Activated T-cell treated with anti-CD3 and anti-CD28 coated beads, Interleukin-2, amount 50 U/mL, for 48 hours (primary cell): Measurements from ENCODE around the gene CEACAM1.
"Not testable (repeated sequence)": the region's sequence is repeated elsewhere in the genome, so short reads cannot be mapped to it uniquely, and the experiment has no call there.

Experiments
- DNase-seq, 2 experiments: peaks; one replicate each; pipeline ENCODE4 v3.0.0-alpha.2; 2020

The CEACAM1 gene

DNA sequence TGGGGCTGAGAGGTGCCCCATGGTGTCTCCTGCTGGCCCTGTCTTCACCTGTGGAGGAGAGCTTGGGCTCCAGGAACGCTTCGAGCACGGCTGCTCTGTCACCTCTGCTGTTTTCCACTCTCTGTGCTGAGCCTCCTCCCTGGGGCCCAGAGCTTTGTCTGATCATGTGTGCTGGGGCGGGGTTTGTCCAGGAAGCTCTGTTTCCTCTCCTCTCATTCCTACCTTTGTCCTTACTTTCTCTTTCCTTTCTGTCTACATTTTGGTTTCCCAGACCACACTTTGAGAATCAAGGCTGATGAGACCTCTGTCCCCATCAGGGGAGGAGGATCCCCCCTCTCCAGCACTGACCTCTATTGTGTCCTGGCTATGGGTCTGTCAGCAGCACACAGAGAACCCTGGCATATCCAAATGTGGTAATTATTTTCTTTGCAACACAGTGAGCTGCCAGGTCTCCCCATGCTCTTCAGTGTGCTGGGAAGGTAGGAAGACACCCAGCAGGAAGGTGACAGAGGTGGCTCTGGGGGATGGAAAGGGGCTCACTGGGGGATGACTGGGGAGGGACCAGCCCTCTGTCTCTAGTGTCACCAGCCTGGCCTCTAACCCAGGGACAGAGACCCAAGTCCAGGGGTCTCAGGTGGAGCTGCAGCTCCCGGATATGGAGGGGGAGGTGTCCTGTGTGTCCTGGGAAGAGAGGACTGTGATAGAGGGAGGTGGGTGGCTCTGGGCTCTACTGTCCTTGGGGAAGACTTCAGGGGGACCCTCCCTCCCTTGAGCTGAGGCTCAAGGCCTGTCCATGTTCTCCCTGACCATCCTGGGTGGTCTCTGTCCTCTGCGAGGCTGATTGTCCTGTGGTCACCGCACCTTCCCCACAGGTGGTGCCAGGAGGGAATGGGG is at the start of gene CEACAM1:
Gene CEACAM1, minus strand, starts transcription at position 128 of the 894 bp plus-strand sequence. Its CDS starts 107 bp downstream, at position 21.
- peak; percentile 57 to 63 for DNase-seq

DNA sequence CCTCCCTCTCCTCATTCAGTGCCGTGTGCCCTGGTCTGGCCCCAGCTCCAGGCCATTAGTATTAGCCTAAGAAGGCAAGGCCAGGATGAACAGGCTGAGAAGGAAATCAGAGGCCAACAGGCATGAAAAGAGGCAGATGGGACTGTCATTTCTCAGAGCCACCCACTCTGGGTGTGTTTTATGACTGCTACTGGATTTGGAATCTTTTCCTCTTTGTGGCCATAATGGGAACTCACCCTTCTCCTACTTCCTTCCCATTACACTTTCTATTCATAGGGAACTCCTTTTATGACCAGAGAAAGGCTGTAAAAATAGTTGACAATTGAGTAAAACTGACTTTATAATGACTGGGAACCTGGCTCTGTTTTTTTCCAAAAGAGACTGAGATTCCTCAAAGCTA is 48.7 kb upstream of the CEACAM1 start:
- no peak for DNase-seq

DNA sequence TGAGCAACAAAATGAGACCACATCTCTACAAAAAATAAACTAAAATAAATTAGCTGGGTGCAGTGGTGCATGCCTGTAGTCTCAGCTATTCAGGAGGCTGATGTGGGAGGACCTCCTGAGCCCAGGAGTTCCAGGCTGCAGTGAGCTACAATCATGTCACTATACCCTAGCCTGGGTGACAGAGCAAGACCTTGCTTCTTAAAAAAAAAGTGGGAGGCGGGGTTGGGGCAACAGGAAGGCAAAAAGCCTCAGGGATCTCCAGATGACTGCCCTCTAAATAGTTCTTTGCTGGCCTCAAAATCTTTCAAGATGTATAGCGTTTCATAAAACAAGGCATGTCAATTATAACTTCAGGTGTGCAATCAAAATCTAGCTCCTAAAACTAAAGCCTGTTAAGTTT is 48.0 kb upstream of the CEACAM1 start:
- no peak for DNase-seq

DNA sequence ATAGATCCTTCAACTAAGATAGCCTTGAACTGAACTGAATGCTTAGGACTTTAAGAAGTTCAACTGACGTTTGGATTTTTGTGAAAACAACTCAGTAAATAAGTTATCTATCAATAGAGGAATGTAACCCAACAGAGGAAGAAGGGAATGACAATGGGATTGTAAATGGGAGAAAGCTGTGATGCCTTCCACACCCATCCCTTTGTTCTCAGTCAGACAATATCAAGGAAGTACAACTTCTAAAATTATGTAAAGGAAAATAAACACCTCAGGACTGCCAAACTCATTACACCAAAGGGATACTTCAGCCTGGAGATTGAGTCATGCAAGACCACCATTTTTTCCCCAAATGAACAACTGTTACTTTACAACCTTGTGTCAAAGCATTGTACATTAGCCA is 45.4 kb upstream of the CEACAM1 start:
- DNase-seq: no peak

DNA sequence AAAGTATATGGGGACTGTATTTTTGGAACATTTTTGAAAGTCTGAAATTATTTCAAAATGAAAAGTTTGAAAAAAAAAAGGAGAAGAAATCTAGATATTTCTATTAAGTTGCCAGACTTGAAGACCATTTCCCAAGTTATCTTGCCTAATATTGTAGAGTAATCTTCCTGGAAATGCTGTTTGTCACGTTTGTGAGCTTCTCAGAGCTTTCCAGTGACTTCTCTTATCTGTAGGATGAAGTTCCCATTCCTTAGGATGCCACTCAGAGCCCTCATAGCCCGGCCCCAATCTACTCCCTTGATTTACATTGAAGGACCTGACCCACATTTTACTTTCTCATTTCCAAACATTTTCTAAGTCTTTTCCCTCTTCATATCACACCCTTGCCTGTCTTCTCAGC is 42.8 kb upstream of the CEACAM1 start:
- DNase-seq: no peak

DNA sequence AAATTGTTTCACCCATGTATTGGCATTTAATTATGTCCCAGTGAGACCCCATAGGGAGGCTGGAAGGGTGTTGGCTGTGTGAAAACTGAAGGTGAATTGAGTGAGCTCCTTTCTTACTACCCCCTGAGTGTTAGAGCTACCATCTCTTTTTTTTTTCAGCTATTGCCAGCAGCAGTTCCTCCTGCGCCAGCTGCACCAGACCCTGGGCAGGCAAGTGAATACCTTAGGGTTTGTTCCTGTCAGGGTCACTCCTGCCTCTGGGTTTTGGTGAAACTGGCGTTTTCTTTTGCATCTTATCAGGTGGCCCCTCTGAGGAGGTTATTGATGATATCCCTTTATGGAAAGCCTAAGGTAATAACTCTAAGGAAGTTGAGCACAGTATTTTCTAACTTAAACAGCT is 40.9 kb upstream of the CEACAM1 start:
- no peak for DNase-seq

DNA sequence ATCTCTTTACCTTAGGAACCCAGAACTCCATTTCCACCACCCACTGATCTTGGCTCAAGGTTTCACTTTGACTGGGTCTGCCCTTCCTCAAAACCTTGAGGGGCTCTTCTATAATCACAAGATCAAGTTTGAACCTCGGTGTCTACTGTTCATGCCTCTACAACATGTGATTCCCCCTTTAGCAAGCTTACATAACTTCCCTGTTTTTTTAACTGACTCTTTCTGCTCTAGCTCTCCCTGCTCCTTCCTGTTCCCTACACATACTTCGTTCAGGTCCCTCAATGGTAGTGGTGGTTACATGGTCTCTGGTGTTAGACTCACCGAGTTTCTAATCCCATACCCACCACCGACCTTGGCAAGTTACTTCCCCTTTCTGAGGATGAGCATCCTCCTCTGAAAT is 39.7 kb upstream of the CEACAM1 start:
- DNase-seq: no peak

DNA sequence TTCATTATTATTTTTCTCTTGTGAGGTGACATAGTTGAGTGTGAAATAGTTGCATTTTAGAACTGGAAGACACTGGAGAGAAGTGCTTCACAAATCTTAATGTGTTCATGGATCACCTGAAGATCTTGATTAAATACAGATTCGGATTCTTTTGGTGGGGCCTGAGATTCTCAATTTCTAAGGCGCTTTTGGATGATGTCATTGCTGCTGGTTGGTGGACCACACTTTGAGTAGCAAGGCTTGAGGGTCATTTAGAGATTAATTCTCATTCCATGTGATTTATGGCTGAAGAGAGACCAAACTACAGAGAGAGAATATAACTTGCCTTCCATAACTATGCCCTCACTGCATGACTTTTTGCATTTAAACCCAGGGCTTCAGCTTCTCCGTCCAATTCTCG is 39.3 kb upstream of the CEACAM1 start:
- no peak for DNase-seq

DNA sequence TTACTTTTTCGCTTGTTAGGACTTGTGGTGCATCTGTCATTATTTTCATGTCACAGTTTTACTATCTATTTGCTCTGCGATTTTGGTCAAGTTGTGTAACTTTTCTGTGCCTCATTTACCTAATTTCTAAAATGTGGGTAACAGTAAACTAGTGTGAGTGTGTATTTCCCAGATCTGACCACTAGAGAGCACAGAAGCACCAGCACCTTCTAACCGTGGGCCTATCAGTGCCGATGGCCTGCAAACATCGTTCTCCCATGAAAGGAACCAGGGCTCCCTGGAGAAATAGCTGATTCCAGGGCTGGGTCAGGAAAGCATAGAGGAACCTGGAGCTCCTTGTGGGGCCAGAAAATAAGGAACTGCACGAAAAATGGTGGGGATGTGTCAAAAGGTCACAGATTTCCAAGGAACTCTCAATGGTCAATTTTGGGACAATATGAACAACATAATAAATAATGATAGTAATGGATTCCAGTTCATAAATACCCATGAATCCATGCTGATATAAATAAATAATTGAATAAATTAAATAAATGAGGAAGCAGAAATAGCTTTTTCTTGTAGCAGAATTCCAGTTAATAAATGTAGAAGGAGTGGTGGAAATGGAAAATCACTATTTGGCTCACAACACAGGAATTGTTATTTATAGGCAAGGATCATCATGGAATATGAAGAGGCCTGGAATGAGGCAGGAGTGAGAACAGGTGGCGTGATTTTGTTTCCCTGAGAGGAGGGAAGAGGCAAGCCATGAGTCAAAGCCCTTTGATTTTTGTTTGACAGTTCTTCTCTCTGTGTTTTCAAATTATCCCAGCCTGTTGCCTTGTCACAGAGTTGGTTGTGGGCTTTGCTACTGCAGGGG is 35.3 kb upstream of the CEACAM1 start:
- DNase-seq: peak; percentile 27

DNA sequence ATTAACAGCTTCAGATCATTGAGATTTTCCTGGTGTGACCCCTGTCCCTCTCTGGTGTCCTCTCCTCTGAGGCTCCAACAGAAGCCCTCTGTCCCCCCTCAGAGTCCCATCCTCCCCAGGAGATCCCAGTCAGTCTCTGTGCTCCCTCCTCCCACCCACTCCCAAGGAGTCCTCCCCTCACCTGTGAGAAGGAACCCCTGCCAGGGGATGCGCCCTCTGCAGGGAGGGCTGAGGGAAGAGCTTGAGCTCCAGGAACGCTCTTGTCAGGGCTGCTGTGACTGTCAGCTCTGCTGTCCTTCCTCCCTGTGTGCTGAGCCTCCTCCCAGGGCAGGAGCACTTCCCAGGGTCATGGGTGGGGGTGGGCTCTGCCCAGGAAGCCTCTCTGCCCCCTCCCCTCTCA is 33.2 kb upstream of the CEACAM1 start:
- no peak for DNase-seq

DNA sequence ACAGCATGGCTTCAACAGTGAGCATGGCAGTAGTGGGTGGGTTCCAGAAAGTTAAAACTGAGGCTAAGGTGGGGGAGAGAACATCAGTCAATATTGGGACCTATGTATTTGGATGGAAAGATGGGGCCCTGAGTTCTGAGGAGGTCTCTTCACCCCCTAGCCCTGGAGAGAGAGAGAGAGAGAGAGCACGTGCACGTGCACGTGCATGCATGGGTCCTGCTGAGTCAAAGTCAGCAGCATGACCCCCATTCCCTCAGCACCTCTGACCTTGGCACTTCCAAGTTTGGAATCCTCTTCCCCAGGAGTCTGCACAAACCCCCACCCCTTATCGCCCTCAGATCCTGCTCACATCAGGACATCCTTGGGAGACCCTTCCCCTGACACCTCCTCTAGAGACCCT is 32.5 kb upstream of the CEACAM1 start:
- no peak for DNase-seq

DNA sequence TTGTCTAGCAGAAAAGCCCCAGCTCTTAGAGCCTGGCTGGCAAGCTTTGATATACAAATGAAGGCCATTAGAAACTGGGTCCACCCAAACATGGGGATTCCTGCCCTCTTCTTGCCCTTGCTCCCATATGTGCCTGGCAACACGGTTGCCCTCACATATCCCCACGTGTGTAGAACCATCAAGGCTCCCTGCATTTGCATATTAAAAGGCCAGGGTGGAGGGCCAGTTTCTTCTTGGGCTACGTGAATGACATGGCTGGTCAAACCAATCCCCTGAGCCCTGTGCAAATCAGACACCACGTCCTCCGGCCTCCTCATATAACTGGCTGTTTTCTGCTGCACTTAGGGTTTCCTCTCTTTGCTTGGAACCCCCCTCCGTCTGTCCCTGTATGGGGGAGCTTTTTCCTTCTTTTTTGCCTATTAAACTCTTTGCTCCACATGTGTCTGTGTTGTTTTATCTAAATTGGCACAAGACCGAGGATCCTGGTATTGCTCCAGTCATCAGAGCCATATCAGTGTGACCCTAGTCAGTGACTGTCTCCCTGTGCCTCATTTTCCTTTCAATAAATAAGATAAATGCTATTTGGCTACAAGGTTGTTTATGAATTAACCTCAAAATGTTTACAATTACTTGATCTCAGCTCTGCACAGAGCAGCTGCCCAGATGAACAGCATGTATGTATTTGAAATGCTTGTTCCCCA is 30.3 kb upstream of the CEACAM1 start:
- no peak for DNase-seq

DNA sequence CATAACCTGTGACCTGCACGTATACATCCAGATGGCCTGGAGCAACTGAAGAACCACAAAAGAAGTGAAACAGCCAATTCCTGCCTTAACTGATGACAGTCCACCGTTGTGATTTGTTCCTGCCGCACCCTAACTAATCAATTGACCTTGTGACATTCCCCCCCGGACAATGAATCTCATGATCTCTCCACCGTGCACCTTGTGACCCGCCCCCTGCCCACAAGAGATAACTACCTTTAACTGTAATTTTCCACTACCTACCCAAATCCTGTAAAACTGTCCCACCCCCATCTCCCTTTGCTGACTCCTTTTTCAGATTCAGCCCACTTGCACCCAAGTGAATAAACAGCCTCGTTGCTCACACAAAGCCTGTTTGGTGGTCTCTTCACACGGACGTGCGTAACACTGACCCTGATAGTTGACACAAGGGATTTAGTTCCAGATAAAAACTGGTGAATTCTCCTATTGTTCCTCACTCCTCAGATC is 29.1 kb upstream of the CEACAM1 start:
- not testable (repeated sequence) for DNase-seq

DNA sequence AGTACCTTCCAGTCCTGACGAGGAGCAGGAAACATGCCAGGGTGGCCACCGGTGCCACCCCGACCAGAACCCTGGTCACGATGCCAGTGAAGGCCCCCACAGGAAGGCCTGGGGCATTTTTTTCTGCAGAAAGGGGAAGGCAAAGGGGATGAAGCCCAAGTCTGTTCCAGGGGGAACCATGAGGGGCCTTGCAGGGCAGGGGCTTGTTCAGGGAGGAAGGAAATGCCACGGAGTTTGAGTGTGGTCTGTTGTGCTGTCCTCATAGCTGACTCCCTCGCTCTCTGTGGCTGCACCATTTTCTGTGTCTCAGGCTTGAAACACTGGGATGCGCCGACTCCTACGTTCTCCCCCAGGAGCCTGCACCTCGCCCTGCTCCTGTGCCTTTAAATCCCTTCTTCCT is 27.5 kb upstream of the CEACAM1 start:
- no peak for DNase-seq

DNA sequence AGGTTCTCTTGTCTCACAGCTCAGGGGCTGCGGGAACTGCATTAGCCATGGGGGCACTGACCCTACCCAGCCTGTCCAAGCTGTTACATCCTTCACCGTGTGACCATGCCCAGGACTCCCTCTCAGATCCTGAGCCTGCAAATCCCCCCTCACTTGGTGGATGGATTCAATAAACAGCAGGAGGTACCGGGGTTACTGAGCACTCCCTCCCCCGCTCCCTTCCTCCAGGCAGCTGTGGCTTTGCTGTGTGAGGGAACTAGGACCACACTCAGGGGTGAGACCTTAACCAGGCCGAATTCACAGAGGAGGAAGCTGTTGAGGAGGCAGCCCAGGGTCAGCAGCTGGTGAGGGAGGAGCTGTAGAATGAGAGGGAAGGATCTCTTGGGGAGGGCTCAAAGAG is 27.0 kb upstream of the CEACAM1 start:
- no peak for DNase-seq

DNA sequence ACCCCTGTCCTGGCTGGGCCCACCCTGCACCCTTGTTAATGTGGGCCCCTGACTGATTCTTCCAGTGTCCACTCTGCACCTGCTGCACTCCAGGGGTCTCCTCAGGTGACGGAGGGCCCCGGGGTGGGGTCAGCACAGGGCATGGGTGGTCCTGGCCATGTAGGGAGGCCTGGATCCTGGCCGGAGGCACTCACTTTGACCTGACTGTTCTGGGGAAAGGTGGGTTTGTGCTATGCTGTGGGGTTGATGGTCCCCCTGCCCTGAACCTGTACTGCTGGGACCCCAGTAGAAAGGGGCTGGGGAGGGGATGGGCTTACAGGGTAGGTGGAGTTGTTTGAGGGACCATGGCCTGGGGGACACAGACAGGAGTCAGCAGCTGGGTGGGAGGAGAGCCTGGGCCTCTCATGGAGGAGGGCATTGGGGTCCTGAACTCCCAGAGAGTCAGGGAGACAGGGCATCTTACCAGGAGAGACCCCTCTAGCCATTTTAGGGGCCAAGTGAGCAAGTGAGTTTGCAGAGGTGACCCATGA is 25.8 kb upstream of the CEACAM1 start:
- no peak for DNase-seq

DNA sequence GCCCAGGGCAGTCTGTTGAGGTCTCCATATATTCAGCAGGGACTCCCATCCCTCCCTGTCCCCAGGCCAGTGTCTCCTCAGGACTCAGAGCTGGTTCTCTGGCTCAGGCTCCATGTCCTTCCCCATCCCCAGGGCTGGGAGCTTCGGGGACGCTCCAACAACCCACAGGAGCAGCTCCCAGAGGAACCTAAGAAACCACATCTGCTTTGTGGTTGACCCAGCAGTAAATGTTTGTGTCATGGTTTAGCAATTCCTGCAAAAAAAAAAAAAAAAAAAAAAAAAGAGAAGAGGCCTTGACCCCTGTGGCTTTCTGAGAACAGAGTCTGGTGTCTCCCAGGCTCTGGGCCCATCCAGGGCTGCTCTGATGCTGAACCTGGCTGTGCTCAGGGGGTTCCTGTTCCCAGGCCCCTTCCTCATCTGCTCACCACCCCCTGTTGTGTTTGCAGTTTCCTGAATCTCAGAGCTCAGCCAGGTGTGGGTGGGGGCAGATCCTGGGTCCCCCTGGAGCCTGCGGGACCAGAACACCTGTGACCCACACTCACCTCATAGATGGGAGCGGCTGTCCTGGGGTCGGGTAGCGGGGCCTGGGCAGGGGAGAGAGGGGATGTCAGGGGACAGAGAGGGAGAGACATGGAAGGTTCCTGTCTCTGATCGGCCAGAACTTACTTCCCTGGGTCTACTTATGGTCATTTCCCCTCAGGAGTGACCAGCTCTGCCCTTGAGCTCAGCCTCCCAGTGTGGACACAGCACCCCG is 25.2 kb upstream of the CEACAM1 start:
- no peak for DNase-seq

DNA sequence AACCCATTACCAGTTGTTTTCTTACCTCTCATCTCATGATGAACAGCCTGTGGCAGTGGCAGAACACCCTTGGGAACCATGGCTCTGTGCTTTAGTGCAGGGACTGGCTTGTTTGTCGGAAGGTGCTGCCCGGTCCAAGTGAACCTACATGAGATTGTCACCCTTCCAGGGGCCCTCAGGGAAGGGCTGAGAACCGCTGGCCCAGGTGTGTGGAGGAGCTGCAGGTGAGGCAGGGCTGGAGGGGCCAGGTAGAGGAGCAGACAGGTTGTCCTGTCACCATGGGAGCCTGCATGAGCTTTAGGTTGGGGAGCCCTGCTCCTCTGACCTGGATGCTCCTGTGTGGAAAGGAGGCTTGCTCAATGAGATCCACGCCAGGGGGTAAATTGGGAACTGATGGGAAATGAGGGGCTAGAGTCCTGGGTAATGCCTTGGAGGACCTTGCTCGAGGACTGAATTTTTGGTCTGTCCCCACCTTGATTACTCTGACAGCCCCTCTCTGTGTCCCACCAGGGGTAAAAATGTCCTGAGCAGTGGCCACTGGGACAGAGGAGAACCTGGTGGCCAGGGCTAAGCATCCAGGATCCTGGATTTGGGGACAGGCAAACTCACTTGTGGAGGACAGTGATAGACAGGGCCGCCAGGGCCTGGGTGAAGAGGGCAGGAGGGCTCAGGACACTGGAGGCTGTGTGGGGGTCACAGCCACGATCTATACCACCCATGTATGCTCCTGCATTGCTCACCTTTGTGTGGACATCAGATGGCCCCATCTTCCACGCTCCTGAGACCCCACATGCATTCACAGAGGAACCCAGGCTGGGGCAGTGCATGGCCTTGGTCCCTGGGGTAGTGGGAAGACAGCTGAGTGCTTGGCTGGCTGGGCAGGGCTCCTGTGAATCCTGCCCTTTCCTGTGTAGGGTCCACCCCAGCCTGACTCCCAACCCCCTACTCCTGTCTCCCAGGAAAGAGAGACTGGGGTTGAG is 24.1 kb upstream of the CEACAM1 start:
- DNase-seq: no peak

DNA sequence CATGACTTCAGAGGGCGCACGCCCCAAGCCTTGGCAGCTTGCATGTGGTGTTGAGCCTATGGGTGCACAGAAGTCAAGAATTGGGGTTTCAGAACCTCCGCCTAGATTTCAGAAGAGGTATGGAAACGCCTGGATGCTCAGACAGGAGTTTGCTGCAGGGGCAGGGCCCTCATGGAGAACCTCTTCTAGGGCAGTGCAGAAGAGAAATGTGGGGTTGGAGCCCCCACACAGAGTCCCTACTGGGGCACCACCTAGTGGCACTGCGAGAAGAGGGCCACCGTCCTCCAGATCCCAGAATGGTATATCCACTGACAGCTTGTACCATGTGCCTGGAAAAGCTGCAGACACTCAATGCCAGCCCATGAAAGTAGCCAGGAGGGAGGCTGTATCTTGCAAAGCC is 22.2 kb upstream of the CEACAM1 start:
- DNase-seq: not testable (repeated sequence)

DNA sequence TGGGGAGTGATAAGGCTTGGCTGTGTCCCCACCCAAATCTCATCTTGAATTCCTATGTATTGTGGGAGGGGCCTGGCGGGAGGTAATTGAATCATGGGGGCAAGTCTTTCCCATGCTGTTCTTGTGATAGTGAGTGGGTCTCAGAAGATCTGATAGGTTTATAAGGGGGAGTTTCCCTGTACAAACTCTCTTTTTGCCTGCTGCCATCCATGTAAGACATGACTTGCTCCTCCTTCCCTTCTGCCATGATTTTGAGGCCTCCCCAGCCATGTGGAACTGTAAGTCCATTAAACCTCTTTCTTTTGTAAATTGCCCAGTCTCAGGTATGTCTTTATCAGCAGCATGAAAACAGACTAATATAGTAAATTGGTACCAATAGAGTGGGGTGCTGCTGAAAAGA is 20.8 kb upstream of the CEACAM1 start:
- not testable (repeated sequence) for DNase-seq

DNA sequence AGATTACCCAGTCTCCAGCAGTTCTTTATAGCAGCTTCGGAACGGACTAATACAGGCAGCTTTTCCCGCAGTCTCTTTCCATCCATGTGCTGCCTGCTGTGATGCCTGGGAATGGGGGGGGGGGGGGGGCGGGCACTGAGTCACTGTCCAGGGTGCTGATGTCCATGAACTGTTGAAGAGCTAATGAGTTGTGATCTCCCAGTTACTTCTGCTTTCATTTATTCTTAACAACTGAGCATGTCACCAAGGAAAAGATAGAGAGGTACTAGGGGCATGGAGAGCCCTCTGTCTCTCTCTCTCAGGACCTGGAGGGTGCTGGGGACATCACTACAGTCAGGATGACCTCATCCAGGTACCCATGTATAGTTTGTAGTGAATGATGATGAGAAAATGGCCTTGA is 20.3 kb upstream of the CEACAM1 start:
- no peak for DNase-seq
